Activated CD4-positive, alpha-beta T cell treated with anti-CD3 and anti-CD28 coated beads, Interleukin-2, amount 50 U/mL, for 48 hours (primary cell): Measurements from ENCODE around the gene DNAJB1.

ENCODE experiments used
- DNase-seq, 2 experiments: peaks; one replicate each; pipeline ENCODE4 v3.0.0-alpha.2; 2020

Gene DNAJB1

GRCh38 chr19:14495672-14496028 is 22.5 kb downstream of the DNAJB1 start:
- no peak for DNase-seq

DNA sequence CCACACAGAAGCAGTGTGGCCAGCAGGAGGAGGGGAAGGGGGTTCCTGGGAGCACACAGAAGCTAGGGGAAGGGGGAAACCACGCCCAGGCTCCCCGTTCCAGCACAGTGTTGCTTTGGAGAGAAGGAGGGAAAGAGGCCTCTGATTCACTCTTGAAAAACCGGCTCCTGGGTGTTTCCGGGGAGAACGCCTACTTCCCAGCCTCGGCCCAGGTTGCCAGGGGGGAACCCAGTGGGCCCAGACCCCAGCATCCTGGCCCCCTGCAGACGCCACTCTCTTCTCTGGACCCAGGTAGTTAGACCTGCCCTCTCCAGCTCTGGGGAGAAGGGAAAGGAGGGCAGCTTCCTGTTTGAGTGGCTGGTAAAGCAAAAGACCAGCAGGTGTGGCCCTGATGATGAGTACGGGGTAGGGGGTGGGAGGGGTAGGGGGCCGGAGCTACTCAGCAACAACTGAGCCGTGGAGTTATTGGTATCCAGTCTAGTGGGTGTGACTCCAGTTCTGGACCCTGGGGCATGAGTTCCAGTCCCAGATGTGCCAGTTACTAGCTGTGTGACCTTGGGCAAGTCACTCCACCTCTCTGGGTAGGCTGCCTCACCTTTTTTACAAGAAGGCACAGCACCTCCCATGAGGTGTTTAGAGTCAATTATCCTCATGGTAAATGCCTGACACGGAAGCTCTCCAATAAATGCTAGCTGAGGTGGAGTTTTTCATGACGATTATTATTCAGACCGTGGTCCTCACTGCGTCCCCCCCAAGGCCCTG is 23.1 kb downstream of the DNAJB1 start:
- no peak for DNase-seq

DNA sequence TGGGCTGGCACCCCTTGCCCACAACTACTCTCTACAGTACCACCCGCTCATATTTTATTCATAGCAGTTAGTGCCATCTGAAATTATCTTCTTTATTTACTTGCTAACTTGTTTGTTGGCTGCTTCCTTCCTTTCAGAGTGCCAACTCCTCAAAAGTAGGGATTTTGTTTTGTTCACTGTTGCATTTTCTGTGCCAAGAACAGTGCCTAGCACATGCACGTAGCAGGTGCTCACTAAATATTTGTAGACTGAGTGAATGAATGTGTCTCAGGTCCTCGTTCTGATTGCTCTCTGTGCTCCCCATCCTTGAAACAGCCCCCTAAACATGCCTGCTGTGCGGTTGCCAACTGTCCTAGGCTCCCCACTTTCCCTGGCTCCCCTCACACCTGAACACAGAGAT is 23.8 kb downstream of the DNAJB1 start:
- no peak for DNase-seq

DNA sequence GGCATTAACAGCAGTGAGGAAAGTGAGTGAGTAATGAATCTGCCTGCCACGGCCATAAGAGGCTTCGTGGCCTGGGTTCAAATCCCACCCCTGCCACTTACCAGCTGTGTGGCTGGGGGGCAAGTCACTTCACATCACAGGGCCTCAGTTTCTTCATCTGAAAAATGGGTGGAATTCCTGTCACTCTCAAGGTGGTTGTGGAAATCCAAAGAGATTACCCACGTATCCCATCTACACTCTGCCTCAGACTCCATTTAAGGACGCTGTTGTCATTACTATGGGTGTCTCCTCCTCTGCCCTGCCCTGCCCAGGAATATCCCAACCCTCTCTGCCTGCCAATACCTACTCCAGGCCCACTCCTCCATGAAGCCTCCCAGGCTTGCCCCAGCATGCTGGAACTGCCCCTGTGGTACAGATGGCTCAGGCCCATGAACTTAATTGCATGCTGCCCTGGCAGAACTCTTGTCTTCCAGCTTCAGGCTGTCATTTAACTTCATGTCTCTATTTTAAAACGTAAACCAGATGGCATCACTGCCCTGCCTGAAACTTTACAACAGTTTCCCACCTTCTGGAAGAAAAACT is 25.4 kb downstream of the DNAJB1 start:
- DNase-seq: no peak

- no peak for DNase-seq
Measured at GRCh38 chr19:14487370-14488125, 30.6 kb downstream of the DNAJB1 start.

DNA sequence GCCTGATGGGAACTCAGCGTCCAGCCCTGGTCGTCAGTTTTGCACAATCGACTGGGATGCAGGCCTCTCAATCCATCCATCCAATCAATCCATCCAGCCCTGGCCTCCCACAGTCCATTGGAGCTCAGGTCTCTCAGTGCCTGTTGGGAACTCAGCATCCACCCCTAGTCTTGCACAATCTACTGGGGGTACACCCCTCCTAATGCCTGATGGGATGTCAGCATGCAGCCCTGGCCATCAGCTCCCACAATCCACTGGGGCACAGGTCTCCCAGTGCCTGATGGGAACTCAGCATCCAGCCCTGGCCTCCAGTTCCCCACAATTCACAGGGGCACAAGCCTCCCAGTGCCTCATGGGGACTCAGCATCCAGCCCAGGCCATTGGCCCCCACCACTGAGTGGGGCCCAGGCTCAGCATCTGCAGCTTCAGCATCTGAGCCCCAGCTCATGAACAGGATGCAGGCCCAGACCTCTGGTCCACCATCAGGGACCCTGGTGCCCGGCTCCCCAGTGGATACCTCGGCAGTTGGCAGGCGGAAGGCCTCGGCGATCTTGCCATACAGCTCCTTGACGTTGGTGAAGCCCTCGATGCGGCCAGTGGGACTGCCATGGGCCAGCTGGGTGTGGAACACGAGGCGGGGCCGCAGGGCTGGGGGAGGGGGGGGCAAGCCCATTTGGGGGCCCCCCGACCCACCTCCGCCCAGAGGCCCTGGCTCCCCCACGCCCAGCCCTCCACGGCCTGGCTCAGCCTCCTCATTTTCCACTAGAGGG is 35.8 kb downstream of the DNAJB1 start:
- no peak for DNase-seq

GRCh38 chr19:14480700-14481079 is 37.5 kb downstream of the DNAJB1 start:
- DNase-seq: no peak

- DNase-seq: peak; percentile 74 to 78
Measured at GRCh38 chr19:14479975-14480699, 38.1 kb downstream of the DNAJB1 start.

- DNase-seq: no peak
Measured at GRCh38 chr19:14479309-14479974, 38.8 kb downstream of the DNAJB1 start.

DNA sequence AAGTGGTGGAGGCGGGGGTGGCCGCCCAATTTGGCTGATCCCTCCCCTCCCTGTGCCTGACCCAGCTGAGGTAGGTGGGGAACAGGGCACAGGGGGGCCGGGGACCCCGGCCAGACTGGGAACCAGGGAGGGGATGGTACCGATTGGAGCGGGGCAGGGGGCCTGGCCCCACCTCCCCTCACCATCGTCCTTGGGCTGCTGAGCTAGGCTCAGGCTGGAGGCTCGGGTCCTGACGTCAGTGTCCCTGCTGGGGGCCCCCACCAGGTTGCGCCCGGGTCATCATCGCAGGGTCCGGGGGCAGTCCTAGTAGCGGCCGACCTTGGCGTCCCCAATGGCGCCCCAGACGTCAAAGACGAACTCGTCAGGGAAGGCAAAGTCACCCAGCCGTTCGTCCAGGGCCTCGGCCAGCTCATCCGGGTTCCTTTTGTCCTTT is 40.1 kb downstream of the DNAJB1 start:
- DNase-seq: no peak

GRCh38 chr19:14477418-14478112 is 40.6 kb downstream of the DNAJB1 start:
- DNase-seq: no peak

DNA sequence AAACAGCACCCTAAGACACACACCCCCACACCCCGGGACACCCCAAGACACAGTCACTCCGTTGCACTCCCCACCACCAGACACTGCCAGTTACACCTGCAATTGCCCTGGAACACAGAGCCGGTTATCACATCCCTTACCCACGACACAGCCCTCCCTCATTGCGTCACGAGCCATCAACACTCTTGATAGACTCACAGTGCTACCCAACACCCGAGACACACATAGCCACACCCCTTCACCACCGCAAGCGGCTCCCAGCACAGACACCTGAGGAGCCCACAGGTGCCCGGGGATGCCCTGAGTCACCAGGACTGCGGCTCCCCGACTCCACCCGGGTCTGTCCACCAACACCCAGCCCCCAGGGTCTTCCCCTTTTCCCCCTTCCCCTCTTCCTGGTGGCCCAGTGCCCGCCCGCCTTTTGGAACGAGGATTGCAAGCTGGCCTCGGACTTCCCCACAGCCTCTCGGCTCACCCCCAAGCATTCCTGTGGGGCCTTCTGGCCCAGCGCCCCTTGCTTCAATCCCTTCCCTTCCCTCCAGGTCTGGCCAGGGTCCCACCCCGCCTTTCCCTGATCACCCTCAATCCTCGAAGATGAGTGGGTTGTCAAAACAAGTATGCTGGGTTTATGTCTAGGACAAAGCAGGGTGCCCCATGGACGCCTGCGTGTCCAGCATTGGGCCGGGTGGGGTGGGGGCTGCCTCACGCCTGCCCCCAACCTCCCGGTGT is 41.4 kb downstream of the DNAJB1 start:
- DNase-seq: peak in 1 of 2 experiments; percentile 15

- no peak for DNase-seq
Measured at GRCh38 chr19:14476327-14476672, 41.9 kb downstream of the DNAJB1 start.

DNA sequence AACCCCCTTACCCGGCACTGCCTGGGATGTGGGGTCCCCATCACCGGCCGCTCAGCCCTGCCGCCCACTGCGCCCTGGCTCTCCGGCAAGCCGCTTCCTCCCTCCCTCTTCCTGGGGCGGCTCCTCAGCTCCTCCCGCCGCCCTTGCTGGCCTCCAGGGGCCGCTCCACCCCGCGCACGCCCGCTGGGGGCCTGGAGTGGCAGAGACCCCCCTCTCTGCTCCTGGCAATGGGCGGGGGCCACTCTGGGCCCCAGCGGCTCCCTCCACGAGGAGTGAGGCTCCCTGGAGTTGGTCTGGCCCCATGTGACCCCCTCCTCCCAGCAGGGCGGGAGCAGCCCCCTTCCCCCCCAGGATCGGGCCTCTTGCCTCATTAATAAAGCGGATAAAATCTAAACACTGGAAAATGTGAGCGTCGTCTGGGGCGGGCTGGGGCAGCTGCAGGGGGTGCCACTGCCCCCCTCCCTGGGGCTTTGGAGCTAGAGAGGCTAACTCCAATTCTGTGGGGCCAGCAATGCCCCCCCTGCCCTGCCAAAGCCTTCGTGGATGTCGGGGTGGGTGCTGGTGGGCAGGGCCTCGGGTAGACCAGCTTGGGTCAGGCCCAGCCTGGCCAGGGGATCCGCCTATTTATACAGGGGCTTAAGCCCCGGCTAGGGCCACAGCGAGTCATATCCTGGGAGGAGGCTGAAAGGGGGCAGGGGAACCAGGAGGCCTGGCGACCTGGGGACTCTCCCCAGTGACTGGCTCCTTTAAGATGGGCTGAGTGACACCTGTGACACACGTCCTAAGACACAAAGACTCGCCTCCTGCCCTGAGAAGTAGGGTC is 42.7 kb downstream of the DNAJB1 start, which contains the start of gene PTGER1:
TSS of gene PTGER1 (minus strand) at position 104 of the 823 bp plus-strand sequence. CDS start 1,034 bp downstream, outside the sequence.
- peak; percentile 43 to 52 for DNase-seq

GRCh38 chr19:14474827-14475226 is 43.4 kb downstream of the DNAJB1 start:
- DNase-seq: no peak

- no peak for DNase-seq
Measured at GRCh38 chr19:14473978-14474578, 44.1 kb downstream of the DNAJB1 start.

DNA sequence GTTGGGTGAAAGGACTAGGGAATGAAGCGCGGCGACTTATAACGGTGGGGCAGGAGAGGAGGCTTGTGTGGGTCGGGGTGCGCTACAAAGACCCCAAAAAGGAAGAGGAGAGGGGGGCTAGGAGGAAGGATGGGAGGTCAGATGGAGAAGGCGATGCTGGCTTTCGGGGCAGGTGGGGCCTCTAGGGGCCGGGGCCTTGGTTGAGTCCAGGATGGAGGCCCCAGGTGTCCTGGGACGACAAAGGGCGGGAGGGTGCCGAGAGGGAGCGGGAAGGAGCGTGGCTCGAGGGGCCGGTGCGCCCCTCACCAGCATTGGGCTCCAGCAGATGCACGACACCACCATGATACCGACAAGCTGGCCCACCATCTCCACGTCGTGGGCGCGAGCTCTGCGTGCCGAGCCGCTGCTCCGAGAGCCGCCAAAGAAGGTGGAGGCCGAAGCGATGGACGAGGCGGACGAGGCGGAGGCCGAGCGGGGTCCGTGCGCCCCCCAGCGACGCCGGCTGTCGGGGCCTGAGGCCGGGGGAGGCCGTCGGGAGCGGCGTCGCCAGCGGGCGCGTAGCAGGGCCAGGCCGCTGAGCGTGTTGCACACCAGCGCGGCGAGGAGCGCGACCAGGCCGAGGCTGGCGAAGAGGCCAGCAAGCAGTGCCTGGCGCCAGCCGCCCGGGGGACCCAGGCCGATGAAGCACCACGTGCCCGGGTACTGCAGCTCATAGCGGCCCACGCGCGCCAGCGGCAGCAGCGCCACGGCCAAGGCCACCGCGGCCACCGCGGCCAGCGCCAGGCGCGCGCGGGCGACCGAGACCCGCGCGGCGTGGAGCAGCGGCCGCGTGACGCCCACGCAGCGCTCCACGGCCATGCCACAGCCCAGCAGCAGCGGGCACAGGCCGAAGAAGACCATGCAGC is 44.9 kb downstream of the DNAJB1 start:
- no peak for DNase-seq
